ENCODE results near the gene SDK1.

GRCh38 chr7:3549601-3550000 lies 248.5 kb downstream of the SDK1 start:
- no peak for TF ChIP-seq POLR2A (IDR thresholded peaks at IDR 0.05)
- no peak for TF ChIP-seq CTCF (IDR thresholded peaks at IDR 0.05)
